GM12891 (cell line): Measurements from ENCODE around the gene TSEN34.
"Not testable (repeated sequence)": the region's sequence is repeated elsewhere in the genome, so short reads cannot be mapped to it uniquely, and the experiment has no call there.

Experiments used
- POLR2AphosphoS5 ChIP-seq: IDR thresholded peaks from 2 replicates; pipeline ENCODE4 v1.6.1; 2011; ENCODE audit warnings: low read depth, low read length, control low read depth
- SPI1 ChIP-seq: IDR thresholded peaks from 2 replicates; pipeline ENCODE4 v1.6.1; 2011; ENCODE audit warnings: low read depth, low read length, control low read depth
- TAF1 ChIP-seq: IDR thresholded peaks from 2 replicates; pipeline ENCODE4 v1.6.1; 2011; ENCODE audit warnings: low read depth, low read length, control low read depth

DNA sequence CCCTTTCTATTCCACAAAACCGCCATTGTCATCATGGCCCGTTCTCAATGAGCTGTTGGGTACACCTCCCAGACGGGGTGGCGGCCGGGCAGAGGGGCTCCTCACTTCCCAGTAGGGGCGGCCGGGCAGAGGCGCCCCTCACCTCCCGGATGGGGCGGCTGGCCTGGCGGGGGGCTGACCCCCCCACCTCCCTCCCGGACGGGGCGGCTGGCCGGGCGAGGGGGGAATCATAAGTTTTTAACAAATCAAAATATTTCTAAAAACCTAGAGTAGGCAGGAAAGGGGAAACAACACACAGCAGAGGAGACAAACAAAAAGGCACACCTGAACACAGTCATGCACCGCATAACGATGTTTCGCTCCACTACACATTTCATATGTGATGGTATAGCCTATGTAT is 23.6 kb downstream of the TSEN34 start:
- TF ChIP-seq TAF1, SPI1, POLR2AphosphoS5: not testable (repeated sequence)
